GM20431 (cell line): Measurements from ENCODE around the gene SLC12A8.

Source experiments
- in situ Hi-C: fragments of 300-500 bp; cut with MseI, MboI; formaldehyde crosslinking; loops from one replicate; pipeline ENCODE4 v1.15.0; 2020; ENCODE audit warnings: low sequenced_read_pairs; ENCODE audit not compliant: unreplicated experiment

The SLC12A8 gene, protein sequence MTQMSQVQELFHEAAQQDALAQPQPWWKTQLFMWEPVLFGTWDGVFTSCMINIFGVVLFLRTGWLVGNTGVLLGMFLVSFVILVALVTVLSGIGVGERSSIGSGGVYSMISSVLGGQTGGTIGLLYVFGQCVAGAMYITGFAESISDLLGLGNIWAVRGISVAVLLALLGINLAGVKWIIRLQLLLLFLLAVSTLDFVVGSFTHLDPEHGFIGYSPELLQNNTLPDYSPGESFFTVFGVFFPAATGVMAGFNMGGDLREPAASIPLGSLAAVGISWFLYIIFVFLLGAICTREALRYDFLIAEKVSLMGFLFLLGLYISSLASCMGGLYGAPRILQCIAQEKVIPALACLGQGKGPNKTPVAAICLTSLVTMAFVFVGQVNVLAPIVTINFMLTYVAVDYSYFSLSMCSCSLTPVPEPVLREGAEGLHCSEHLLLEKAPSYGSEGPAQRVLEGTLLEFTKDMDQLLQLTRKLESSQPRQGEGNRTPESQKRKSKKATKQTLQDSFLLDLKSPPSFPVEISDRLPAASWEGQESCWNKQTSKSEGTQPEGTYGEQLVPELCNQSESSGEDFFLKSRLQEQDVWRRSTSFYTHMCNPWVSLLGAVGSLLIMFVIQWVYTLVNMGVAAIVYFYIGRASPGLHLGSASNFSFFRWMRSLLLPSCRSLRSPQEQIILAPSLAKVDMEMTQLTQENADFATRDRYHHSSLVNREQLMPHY

GRCh38 chr3:125212509-125213363 lies at the start of gene SLC12A8:
TSS of gene SLC12A8 (minus strand) at chr3:125212748. CDS start at chr3:125211349, 1,399 bp downstream.
- in situ Hi-C loops, result no loop called here

DNA sequence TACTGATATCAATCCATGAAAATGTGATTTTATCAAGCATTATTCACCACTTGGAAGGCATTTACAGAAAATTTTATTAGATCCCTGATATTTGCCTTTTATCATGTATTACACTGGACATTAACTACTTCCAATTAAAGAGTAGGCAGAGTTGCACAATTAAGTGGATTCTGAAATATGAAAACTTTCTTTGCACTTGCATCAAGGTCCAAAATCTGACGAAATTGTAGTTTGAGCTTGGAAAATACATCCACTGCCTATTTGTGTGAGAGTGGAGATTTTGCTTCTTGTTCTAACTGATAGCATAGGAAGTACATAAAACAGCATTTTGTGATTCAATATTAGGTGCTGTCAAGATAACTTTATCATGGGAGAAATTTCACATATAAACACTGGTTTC lies 49.6 kb upstream of the SLC12A8 start:
- in situ Hi-C loops, result no loop called here

DNA sequence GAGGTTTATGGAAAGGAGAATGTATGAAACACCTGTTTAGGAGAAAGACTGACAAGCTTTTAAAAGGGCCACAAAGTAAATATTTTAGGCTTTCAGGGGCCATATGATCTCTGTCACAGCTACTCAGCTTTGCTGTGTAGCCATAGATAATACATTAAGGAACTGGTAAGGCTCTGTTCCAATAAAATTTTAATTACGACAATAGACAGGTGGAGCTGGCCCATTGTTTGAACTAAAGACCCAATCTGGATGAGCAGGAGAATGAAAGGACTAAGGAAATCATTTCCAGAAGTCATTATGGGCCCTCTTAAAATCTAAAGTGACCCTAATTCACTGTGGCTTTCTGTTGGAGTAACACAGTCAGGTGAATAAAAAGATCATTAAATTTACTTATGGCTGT lies 48.5 kb upstream of the SLC12A8 start:
- in situ Hi-C loops, result no loop called here

- in situ Hi-C loops, result no loop called here
Measured at GRCh38 chr3:125260158-125260557, 47.6 kb upstream of the SLC12A8 start.

DNA sequence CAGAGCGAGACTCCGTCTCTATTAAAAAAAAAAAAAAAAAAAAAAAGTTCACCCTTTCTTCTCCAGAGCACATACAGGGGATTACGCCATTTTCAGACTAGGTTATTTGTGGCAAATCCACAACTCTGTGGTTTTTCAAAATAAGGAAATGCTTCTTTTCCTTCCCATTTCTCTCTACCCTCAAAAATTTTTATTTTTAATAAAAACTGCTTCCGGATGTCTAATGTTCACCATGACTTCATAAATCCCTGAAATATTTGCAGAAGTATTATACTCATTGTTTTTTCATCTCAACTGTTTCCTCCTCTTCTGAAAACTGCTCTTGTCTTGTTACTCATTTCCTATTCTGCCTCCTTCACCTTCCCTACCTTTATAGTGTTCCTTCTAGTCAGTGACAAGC lies 45.0 kb upstream of the SLC12A8 start:
- in situ Hi-C loops, result no loop called here

DNA sequence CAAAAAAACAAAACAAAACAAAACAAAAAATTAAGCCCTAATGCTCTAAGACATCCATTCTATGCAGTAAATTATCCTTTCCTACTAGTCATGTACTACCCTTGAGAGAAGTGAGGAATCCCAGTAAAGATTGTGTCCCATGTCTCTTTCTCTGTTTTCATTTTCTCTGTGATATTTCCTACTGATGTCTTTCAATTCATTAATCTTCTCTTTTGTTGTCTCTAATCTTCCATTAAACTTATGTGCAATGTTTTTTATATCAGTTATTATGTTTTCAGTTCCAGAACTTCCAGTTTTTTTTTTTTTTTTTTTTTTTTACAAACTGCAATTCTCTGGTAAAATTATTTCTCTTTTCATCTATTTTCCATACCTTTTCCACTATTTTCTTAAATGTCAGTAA lies 44.1 kb upstream of the SLC12A8 start:
- in situ Hi-C loops, result no loop called here

- in situ Hi-C loops, result no loop called here
Measured at GRCh38 chr3:125250973-125251372, 38.4 kb upstream of the SLC12A8 start.

DNA sequence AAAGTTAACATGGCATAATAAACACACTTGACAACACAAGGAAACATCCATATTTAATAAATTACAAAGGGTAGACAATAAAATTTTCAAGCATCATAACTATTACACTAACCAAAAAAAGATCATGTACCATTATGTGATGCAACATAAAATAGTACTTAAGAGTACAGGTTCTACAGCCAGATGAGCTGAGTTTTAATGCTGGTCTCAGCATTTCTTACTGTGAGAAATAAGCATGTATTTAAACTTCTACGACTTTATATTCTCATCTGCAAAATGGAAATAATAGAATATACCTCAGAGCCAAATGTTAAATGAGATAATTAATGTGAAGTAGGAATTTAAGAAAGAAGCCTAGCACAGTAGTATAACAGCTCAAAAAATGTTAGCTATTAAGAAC lies 33.7 kb upstream of the SLC12A8 start:
- in situ Hi-C loops, result no loop called here

DNA sequence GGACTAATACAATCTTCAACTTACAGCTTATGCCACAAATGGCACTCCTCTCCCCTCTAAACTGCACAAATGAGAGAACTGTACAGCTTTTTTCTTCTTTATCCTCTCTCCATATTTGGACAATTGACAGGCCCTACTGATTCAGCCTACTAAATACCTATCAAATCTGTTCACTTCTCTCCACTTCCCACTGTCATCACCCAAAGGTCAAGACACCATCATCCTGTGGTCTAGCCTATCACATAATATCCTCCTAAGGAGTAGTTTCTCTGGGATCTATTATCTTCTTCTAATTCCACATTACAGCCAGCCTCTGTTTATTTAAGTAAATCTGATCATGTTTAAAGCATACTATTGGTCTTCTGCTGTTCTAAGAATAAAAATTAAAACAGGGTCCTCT lies 33.0 kb upstream of the SLC12A8 start:
- in situ Hi-C loops, result no loop called here

GRCh38 chr3:125240496-125240895 lies 27.9 kb upstream of the SLC12A8 start:
- in situ Hi-C loops, result no loop called here

- in situ Hi-C loops, result no loop called here
Measured at GRCh38 chr3:125239266-125239665, 26.7 kb upstream of the SLC12A8 start.

GRCh38 chr3:125238759-125239158 lies 26.2 kb upstream of the SLC12A8 start:
- in situ Hi-C loops, result no loop called here

DNA sequence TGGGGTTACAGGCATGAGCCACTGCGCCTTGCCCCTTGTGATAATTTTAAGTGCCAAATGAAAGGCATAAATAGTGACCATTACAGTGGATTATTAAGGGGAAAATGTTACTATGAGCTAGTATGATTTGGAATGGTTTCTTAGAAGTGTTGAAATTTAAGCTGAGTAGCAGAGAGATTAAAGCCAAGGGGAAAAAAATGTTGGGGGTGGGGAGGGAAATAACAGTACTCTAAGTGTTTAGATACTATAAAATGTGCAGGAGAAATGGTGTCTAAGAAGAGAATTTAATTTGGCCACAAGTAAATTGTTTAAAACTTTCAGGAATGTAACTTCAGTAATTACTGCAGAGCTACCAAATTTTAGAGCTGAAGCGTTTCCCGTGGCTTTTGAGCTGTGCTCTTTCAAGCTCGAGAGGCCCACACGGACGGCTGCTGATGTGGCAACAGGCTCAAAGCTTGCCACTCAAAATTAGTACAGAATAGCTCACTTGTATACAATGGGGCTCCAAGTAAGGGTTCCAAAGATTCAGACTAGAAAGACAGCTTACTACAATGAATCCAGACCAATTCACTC lies 23.9 kb upstream of the SLC12A8 start:
- in situ Hi-C loops, result no loop called here

DNA sequence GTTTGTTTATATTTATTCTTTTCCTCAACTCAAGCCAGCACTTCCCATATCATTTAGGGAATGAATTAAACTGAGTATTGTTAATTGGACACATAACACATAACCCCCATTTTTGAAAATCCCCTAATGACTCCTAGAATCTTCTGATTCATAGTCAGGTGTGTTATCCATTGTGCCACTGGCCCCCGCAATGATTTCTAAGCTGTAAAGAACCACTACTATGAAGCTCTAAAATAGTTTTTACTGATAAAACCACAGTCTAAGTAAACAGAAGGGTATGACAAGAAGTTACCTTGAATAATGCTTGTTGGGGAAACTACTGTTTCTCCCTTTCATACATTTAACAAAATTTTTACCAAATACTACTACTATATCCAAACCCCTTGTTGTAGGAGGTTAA lies 22.3 kb upstream of the SLC12A8 start:
- in situ Hi-C loops, result no loop called here

- in situ Hi-C loops, result no loop called here
Measured at GRCh38 chr3:125232401-125232800, 19.9 kb upstream of the SLC12A8 start.

- in situ Hi-C loops, result no loop called here
Measured at GRCh38 chr3:125231895-125232294, 19.3 kb upstream of the SLC12A8 start.

DNA sequence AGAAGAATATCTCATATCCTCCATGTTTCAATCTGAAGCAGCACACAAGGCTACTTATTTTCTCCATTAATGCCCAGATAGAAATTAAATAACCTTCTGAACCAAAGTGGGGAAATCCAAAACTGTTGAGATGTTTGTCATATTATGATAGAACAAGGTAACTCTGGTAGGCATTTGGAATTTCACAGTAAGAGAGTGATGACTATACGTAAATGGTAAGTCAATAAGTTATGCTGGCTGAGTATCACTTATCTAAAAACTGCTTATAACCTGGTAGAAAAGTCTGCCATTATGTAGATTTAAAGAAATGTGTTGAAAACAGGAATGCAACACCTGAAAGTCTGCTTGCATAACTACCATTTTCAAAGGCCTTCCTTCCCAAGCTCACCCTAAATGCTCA lies 17.2 kb upstream of the SLC12A8 start:
- in situ Hi-C loops, result no loop called here

DNA sequence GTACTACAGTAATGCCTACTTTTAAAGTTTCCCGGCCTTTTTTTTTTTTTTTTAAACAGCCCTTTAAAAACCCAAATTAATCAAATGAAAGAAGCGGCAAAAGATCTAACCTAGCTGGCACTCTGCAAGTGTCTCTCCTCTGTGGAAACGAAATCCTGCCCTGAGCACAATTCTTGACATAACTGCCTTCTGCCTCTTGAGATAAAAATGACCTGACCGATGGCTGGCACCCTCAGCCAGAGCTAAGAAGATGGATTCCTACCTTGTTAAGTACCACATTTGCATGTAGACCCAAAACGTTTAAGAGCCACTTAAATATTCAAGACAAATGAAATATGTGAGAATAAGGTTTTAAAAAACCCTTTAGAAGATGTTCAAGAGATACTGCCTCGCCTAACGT lies 16.6 kb upstream of the SLC12A8 start:
- in situ Hi-C loops, result no loop called here

GRCh38 chr3:125221831-125222230 lies 9.3 kb upstream of the SLC12A8 start:
- in situ Hi-C loops, result no loop called here

GRCh38 chr3:125220727-125221429 lies 8.3 kb upstream of the SLC12A8 start:
- in situ Hi-C loops, result no loop called here
